H9 (cell line): ENCODE results near the gene HMX1. TPM values are rescaled to one million over a fixed set of nuclear protein-coding genes. Genes with fewer than 3 reads are reported as not detected.

Experiments
- DNase-seq: peaks from one replicate; pipeline ENCODE4 v3.0.0-alpha.2; 2017
- H2AFZ ChIP-seq: one replicate; pipeline ENCODE4 v1.6.1; 2013; ENCODE audit warnings: mild to moderate bottlenecking, low read length, control low read depth, moderate library complexity
- H2AK5ac ChIP-seq: 2 replicates; pipeline ENCODE4 v1.6.1; 2013; ENCODE audit warnings: low read length, control low read depth, mixed read lengths; ENCODE audit not compliant: insufficient read length
- H2BK120ac ChIP-seq: one replicate; pipeline ENCODE4 v1.6.1; 2013; ENCODE audit warnings: low read depth, mild to moderate bottlenecking, low read length, control low read depth, inconsistent platforms; ENCODE audit not compliant: poor library complexity, severe bottlenecking
- H2BK12ac ChIP-seq: 2 replicates; pipeline ENCODE4 v1.6.1; 2013; ENCODE audit warnings: low read length, control low read depth, mixed read lengths, low read depth; ENCODE audit not compliant: insufficient read length
- H2BK15ac ChIP-seq: 2 replicates; pipeline ENCODE4 v1.6.1; 2013; ENCODE audit warnings: low read depth, low read length, control low read depth
- H2BK20ac ChIP-seq: one replicate; pipeline ENCODE4 v1.6.1; 2013; ENCODE audit warnings: low read depth, mild to moderate bottlenecking, low read length, control low read depth, inconsistent platforms; ENCODE audit not compliant: poor library complexity, severe bottlenecking
- H2BK5ac ChIP-seq: 2 replicates; pipeline ENCODE4 v1.6.1; 2013; ENCODE audit warnings: low read length, control low read depth, mixed read lengths; ENCODE audit not compliant: insufficient read length
- H3K14ac ChIP-seq: 2 replicates; pipeline ENCODE4 v1.6.1; 2013; ENCODE audit warnings: low read length, control low read depth; ENCODE audit not compliant: insufficient read depth
- H3K18ac ChIP-seq: 2 replicates; pipeline ENCODE4 v1.6.1; 2013; ENCODE audit warnings: low read depth, mild to moderate bottlenecking, mixed read lengths, low read length, control low read depth; ENCODE audit not compliant: insufficient read length
- H3K23ac ChIP-seq: 2 replicates; pipeline ENCODE4 v1.6.1; 2013; ENCODE audit warnings: low read length, control low read depth, mixed read lengths, low read depth; ENCODE audit not compliant: insufficient read length
- H3K23me2 ChIP-seq: 2 replicates; pipeline ENCODE4 v1.6.1; 2013; ENCODE audit warnings: low read depth, mild to moderate bottlenecking, mixed read lengths, low read length, control low read depth; ENCODE audit not compliant: insufficient read length, poor library complexity, severe bottlenecking
- H3K27ac ChIP-seq: 2 replicates; pipeline ENCODE4 v1.5.1; 2013; ENCODE audit warnings: low read length, control low read depth, mixed read lengths, low read depth; ENCODE audit not compliant: insufficient read length
- H3K27me3 ChIP-seq: 2 replicates; pipeline ENCODE4 v1.6.1; 2013; ENCODE audit warnings: low read length, control low read depth, inconsistent platforms; ENCODE audit not compliant: insufficient read depth
- H3K4ac ChIP-seq: 2 replicates; pipeline ENCODE4 v1.6.1; 2013; ENCODE audit warnings: low read depth, mild to moderate bottlenecking, control low read depth, inconsistent platforms, low read length, moderate library complexity
- H3K4me1 ChIP-seq: 2 replicates; pipeline ENCODE4 v1.6.1; 2013; ENCODE audit warnings: low read length, control low read depth, inconsistent platforms; ENCODE audit not compliant: insufficient read depth
- H3K4me2 ChIP-seq: 2 replicates; pipeline ENCODE4 v1.6.1; 2013; ENCODE audit warnings: low read length, control low read depth, mixed read lengths; ENCODE audit not compliant: insufficient read length, insufficient read depth
- H3K56ac ChIP-seq: 2 replicates; pipeline ENCODE4 v1.6.1; 2013; ENCODE audit warnings: low read depth, mild to moderate bottlenecking, mixed read lengths, low read length, control low read depth; ENCODE audit not compliant: insufficient read length
- H3K79me1 ChIP-seq: 2 replicates; pipeline ENCODE4 v1.6.1; 2013; ENCODE audit warnings: low read depth, mild to moderate bottlenecking, moderate library complexity, low read length, control low read depth, inconsistent platforms; ENCODE audit not compliant: insufficient read depth, poor library complexity, severe bottlenecking
- H3K79me2 ChIP-seq: 2 replicates; pipeline ENCODE4 v1.6.1; 2013; ENCODE audit warnings: low read length, control low read depth, inconsistent platforms; ENCODE audit not compliant: insufficient read depth
- H3K9ac ChIP-seq: 2 replicates; pipeline ENCODE4 v1.6.1; 2013; ENCODE audit warnings: low read length, control low read depth, mixed read lengths; ENCODE audit not compliant: insufficient read length; ENCODE audit errors: extremely low read depth
- H3K9me3 ChIP-seq: one replicate; pipeline ENCODE4 v1.6.1; 2013; ENCODE audit warnings: low read depth, low read length, inconsistent platforms; ENCODE audit not compliant: control insufficient read depth
- H3T11ph ChIP-seq: one replicate; pipeline ENCODE4 v1.6.1; 2013; ENCODE audit warnings: mild to moderate bottlenecking, low read length, control low read depth, inconsistent platforms
- H4K20me1 ChIP-seq: one replicate; pipeline ENCODE4 v1.6.1; 2013; ENCODE audit not compliant: control insufficient read depth, insufficient read length, insufficient read depth
- H4K5ac ChIP-seq: 2 replicates; pipeline ENCODE4 v1.6.1; 2013; ENCODE audit warnings: low read depth, mild to moderate bottlenecking, mixed read lengths, low read length, control low read depth; ENCODE audit not compliant: insufficient read length
- H4K8ac ChIP-seq: replicated peaks from 2 replicates; pipeline ENCODE4 v1.6.1; 2013; ENCODE audit warnings: low read length, control low read depth, mixed read lengths, low read depth; ENCODE audit not compliant: insufficient read length
- H4K91ac ChIP-seq: 2 replicates; pipeline ENCODE4 v1.6.1; 2013; ENCODE audit warnings: low read depth, mild to moderate bottlenecking, moderate library complexity, mixed read lengths, low read length, control low read depth; ENCODE audit not compliant: insufficient read length
- H3K27ac Mint-ChIP-seq, 3 experiments: 2 replicates in 2 of 3; 3 replicates in 1 of 3; pipeline ENCODE4 v1.8.0; 2020 to 2021; ENCODE audit warnings: mixed read lengths in 3 of 3, mild to moderate bottlenecking in 1 of 3, moderate library complexity in 1 of 3
- H3K27me3 Mint-ChIP-seq: 2 replicates; pipeline ENCODE4 v1.8.0; 2021; ENCODE audit warnings: low read depth, mild to moderate bottlenecking, moderate library complexity, mixed read lengths
- H3K36me3 Mint-ChIP-seq, 3 experiments: 2 replicates in 2 of 3; 3 replicates in 1 of 3; pipeline ENCODE4 v1.8.0; 2020 to 2021; ENCODE audit warnings: low read depth in 3 of 3, mixed read lengths in 3 of 3; ENCODE audit not compliant: insufficient read depth in 1 of 3
- H3K4me1 Mint-ChIP-seq, 2 experiments: 2 replicates each; pipeline ENCODE4 v1.8.0; 2020; ENCODE audit warnings: mixed read lengths in 2 of 2
- H3K4me3 Mint-ChIP-seq, 2 experiments: 2 replicates in 1 of 2; 3 replicates in 1 of 2; pipeline ENCODE4 v1.8.0; 2020 to 2021; ENCODE audit warnings: mild to moderate bottlenecking in 2 of 2, mixed read lengths in 2 of 2, moderate library complexity in 1 of 2
- H3K9me3 Mint-ChIP-seq, 2 experiments: 2 replicates in 1 of 2; 3 replicates in 1 of 2; pipeline ENCODE4 v1.8.0; 2020; ENCODE audit warnings: mild to moderate bottlenecking in 2 of 2, mixed read lengths in 2 of 2, moderate library complexity in 1 of 2
- CTCF ChIP-seq: fragments of 200-600 bp; sonication (generic); conservative IDR thresholded peaks from 3 replicates; pipeline ENCODE4 v1.8.0; 2021; ENCODE audit warnings: antibody characterized with exemption, mild to moderate bottlenecking
- WGBS: extraction: QIAGEN DNeasy Blood & Tissue Kit; methylation state at CpG from one replicate; pipeline ENCODE4 v1.1.7; 2013; ENCODE audit warnings: missing lambda C conversion rate, low lambda C conversion rate, mixed read lengths; ENCODE audit not compliant: insufficient read length; ENCODE audit errors: extremely low coverage; 5-methylcytosine and 5-hydroxymethylcytosine counted together
- total RNA-seq: library from RNA; stranded (reverse); gene quantifications from 2 replicates; pipeline ENCODE4 v1.2.1, GENCODE V29; 2021

The HMX1 gene
- total RNA-seq, 1 experiment from 2014 or later, result 0.26 TPM

- Histone ChIP-seq H3K23me2 (no peaks in the 10 kb centered on the region), H2BK20ac (no peak overlapping the region), H2BK12ac (no peak overlapping the region), H2AK5ac (no peak overlapping the region), H2BK120ac (no peak overlapping the region), H4K5ac (no peak overlapping the region), H3K27ac (no peak overlapping the region), H3K56ac (no peak overlapping the region), H3K9ac (no peak overlapping the region), H2BK5ac (no peak overlapping the region), H4K8ac (no peak overlapping the region), H3T11ph (no peak overlapping the region), H3K4me2 (no peak overlapping the region), H3K14ac (no peak overlapping the region), H3K4me1 (no peaks in the 10 kb centered on the region), H3K4ac (no peak overlapping the region), H3K23ac (no peak overlapping the region), H4K91ac (no peak overlapping the region), H3K18ac (no peak overlapping the region), H3K79me2 (no peaks in the 10 kb centered on the region), H2BK15ac (no peak overlapping the region), H3K9me3 (no peaks in the 10 kb centered on the region), H3K79me1 (no peaks in the 10 kb centered on the region), H2AFZ (no peak overlapping the region), H4K20me1 (no peaks in the 10 kb centered on the region), H3K27me3 (no peaks in the 10 kb centered on the region)
- H3K4me1 Mint-ChIP-seq, result peaks cover 0 to 3% of the 10 kb centered on the region in 2 experiments; a peak in 1 of 4 replicates
- H3K27me3 Mint-ChIP-seq, result peaks cover 38% of the 10 kb centered on the region
- no peaks in the 10 kb centered on the region; a peak in 1 of 5 replicates for H3K9me3 Mint-ChIP-seq
- no peak overlapping the region; a peak in 2 of 7 replicates for H3K27ac Mint-ChIP-seq
- no peaks in the 10 kb centered on the region for H3K36me3 Mint-ChIP-seq
- TF ChIP-seq CTCF, result no peak
- DNase-seq, result no peak
- no peak overlapping the region for H3K4me3 Mint-ChIP-seq
- WGBS, result no CpG with 5 or more reads among the region's 21 CpGs
Measured at GRCh38 chr4:8821151-8821950, 50.3 kb downstream of the HMX1 start.
